Adrenal gland (tissue), 12 donors: Measurements from ENCODE around the gene ABCC3. TPM values are rescaled to one million over a fixed set of nuclear protein-coding genes. Genes with fewer than 3 reads are reported as not detected.

Source experiments
- DNase-seq, 7 donors: peaks; one replicate each; pipeline ENCODE4 v3.0.0-alpha.2; 2019 to 2020
- H3K27ac ChIP-seq, 5 donors: fragments of 200-600 bp; sonication (generic) in 4 of 5; 1 replicate in 3 of 5; 2 replicates in 2 of 5; pipeline versions ENCODE4 v1.5.1 to v1.8.0; 2016 to 2020; ENCODE audit warnings: mild to moderate bottlenecking in 1 of 5
- H3K27me3 ChIP-seq: fragments of 200-600 bp; 2 replicates; pipeline ENCODE4 v1.8.0; 2021
- H3K36me3 ChIP-seq, 2 donors: fragments of 200-600 bp; replicated peaks in 1 of 2; 1 replicate in 1 of 2; 2 replicates in 1 of 2; pipeline versions ENCODE4 v1.5.1 to v1.8.0; 2018 to 2022
- H3K4me1 ChIP-seq, 2 donors: fragments of 200-600 bp; replicated peaks in 1 of 2; 1 replicate in 1 of 2; 2 replicates in 1 of 2; pipeline versions ENCODE4 v1.5.1 to v1.8.0; 2018 to 2021
- H3K4me3 ChIP-seq, 4 donors: fragments of 200-600 bp; sonication (generic) in 3 of 4; one replicate each; pipeline ENCODE4 v1.5.1; 2016 to 2018
- H3K9me3 ChIP-seq, 3 donors: fragments of 200-600 bp; sonication (generic) in 1 of 3; replicated peaks in 1 of 3; 1 replicate in 2 of 3; 2 replicates in 1 of 3; pipeline versions ENCODE4 v1.5.1 to v1.8.0; 2016 to 2021
- POLR2A ChIP-seq, 2 donors: fragments of 450-650 bp; IDR thresholded peaks; one replicate each; pipeline ENCODE4 v1.6.1; 2017; ENCODE audit warnings: antibody characterized with exemption in 2 of 2, mild to moderate bottlenecking in 2 of 2, moderate library complexity in 1 of 2
- WGBS, 4 donors: extraction: QIAGEN DNeasy Blood & Tissue Kit in 2 of 4; methylation state at CpG; one replicate each; pipeline versions ENCODE4 v1.1.5 to v1.1.7; 2013 to 2017; 5-methylcytosine and 5-hydroxymethylcytosine counted together
- intact Hi-C, 2 donors: fragments of 100-400 bp; cut with DNase I; formaldehyde crosslinking; loops; one replicate each; pipeline versions ENCODE4 v1.14.1 to v1.15.0; 2022 to 2023
- polyA plus RNA-seq, 3 donors: library from polyadenylated mRNA; stranded (reverse); fragments of 200-250 nt in 2 of 3; fragments of 350-450 nt in 1 of 3; fragmentation: Illumina TruSeq in 1 of 3; extraction: RNeasy Lipid Tissue Mini Kit (QIAGEN cat#74804) in 1 of 3; gene quantifications; one replicate each; pipeline ENCODE4 v1.2.3, GENCODE V29; 2013 to 2014
- total RNA-seq, 9 donors: library from RNA; depleted of rRNA in 4 of 9; stranded (reverse); fragments of >200 nt in 4 of 9; fragments of 120-200 nt in 1 of 9; fragmentation: NEBNext Ultra II Directional in 1 of 9; extraction: Animal tissue kit (Norgen Biotek cat#: 25700) in 1 of 9; gene quantifications; one replicate each; pipeline versions ENCODE4 v1.1.0 to v1.2.4, GENCODE V29; 2013 to 2023
- TF ChIP-seq, protein P1 (sequence below), 6 experiments: fragments of 450-650 bp in 4 of 6; fragments of 200-600 bp in 2 of 6; sonication (generic) in 1 of 6; IDR thresholded peaks; 1 replicate in 5 of 6; 2 replicates in 1 of 6; pipeline versions ENCODE4 v1.5.1 to v1.8.0; 2016 to 2021; ENCODE audit warnings: antibody characterized with exemption in 6 of 6, mild to moderate bottlenecking in 2 of 6, moderate library complexity in 1 of 6
- donor health status: healthy with polysubstance abuse.
- donor health status: Bipolar disorder and iron deficiency.
- donor health status: DM: yes; HTN: yes; CAD: no.
- donor health status: DM: no; HTN: no; CAD: no.
- donor health status: DM: no; HTN: no; CAD: no.
- donor health status: DM: yes; HTN: yes; CAD: no.

ABCC3 gene
- total and polyA plus RNA-seq, 12 donors, result 7.2 to 448 (median 262) TPM

DNA sequence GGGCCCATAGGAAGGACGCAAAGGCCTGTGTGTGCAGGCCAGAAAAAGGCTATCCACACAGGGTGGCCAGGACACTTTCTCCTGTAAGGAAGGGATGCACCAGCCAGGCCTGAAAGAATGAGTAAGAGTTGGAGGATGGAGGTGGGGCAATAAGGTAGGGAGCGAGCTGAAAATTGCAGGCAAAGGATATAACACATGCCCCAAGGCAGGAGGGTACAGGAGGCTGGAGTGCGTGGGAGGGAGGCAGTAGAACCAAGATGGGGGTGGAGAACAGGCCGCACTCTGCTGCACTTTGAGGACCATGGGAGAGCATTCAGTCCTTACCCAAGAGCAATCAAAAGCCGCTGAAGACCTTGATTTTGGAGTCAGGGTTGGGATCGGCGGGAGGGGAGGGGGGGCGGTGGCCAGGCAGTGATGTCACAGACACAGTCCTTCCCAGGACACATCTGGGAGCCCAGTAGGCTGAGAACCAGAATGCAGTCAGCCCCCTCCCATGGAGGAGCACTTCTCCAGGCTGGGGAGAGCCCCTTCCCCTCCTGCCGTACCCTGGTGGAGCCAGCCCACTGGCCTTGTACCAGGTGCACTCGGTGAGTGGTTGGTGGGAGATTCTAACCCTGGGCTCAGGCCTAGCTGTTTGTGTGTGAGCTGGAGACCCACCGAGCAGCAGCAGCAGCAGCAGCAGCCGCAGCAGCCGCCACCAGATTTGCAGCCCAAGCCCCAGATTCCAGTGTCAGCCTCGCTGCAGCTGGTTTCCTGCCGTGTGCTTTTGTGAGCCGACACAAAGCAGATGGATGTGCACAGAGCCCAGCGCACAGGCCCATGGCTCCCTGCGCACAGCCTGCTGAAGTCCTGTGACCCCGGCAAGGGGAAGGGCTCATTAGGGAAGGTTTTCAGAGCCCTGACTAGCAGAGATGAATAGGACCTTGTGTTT, 55.5 kb downstream of the ABCC3 start:
- Histone ChIP-seq H3K4me3 (no peak overlapping the region), H3K9me3 (no peaks in the 10 kb centered on the region), H3K27ac (peak overlapping the region; percentile 69 to 91 (median 87)), H3K4me1 (peaks cover 39 to 72% of the 10 kb centered on the region in 2 donors), H3K36me3 (peaks cover 0 to 32% of the 10 kb centered on the region in 2 donors), H3K27me3 (no peaks in the 10 kb centered on the region)
- TF ChIP-seq, protein P1, sequence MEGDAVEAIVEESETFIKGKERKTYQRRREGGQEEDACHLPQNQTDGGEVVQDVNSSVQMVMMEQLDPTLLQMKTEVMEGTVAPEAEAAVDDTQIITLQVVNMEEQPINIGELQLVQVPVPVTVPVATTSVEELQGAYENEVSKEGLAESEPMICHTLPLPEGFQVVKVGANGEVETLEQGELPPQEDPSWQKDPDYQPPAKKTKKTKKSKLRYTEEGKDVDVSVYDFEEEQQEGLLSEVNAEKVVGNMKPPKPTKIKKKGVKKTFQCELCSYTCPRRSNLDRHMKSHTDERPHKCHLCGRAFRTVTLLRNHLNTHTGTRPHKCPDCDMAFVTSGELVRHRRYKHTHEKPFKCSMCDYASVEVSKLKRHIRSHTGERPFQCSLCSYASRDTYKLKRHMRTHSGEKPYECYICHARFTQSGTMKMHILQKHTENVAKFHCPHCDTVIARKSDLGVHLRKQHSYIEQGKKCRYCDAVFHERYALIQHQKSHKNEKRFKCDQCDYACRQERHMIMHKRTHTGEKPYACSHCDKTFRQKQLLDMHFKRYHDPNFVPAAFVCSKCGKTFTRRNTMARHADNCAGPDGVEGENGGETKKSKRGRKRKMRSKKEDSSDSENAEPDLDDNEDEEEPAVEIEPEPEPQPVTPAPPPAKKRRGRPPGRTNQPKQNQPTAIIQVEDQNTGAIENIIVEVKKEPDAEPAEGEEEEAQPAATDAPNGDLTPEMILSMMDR (IDR thresholded peaks at IDR 0.05), result no peak
- TF ChIP-seq POLR2A (IDR thresholded peaks at IDR 0.05), result peak in 1 of 2 donors; percentile 32
- peak in 6 of 7 donors; percentile 54 to 73 (median 66) for DNase-seq
- 44 to 54% (median 52%) methylated on average over 4 to 19 of the region's 19 CpGs for WGBS, 4 donors
- intact Hi-C loops, result loop anchor here in 1 of 2 donors (10.0 kb wide), 1 partner anchor 205 kb away; no protein-coding TSS in a partner anchor

DNA sequence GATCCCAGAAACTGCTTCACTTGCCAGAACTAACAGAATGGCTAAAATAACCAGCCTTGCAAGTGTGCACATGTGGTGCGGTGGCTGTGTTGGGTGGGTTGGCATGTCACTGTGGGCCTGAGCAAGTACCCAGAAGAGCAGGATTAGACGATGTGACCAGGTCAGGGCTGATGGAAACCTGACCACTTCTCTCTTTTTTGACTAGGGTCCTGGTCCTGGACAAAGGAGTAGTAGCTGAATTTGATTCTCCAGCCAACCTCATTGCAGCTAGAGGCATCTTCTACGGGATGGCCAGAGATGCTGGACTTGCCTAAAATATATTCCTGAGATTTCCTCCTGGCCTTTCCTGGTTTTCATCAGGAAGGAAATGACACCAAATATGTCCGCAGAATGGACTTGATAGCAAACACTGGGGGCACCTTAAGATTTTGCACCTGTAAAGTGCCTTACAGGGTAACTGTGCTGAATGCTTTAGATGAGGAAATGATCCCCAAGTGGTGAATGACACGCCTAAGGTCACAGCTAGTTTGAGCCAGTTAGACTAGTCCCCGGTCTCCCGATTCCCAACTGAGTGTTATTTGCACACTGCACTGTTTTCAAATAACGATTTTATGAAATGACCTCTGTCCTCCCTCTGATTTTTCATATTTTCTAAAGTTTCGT, 56.3 kb downstream of the ABCC3 start:
- no peaks in the 10 kb centered on the region for H3K27me3 ChIP-seq
- WGBS, 4 donors, result 66 to 72% (median 69%) methylated on average over 8 to 9 of the region's 9 CpGs
- H3K4me3 ChIP-seq, result no peak overlapping the region
- DNase-seq, result no peak
- intact Hi-C loops, result loop anchor here in 1 of 2 donors (10.0 kb wide), 1 partner anchor 206 kb away; no protein-coding TSS in a partner anchor
- H3K36me3 ChIP-seq, result peaks cover 0 to 40% of the 10 kb centered on the region in 2 donors
- H3K4me1 ChIP-seq, result peaks cover 36 to 76% of the 10 kb centered on the region in 2 donors
- H3K9me3 ChIP-seq, result no peaks in the 10 kb centered on the region
- TF ChIP-seq, protein P1 (IDR thresholded peaks at IDR 0.05), result no peak
- no peak for TF ChIP-seq POLR2A (IDR thresholded peaks at IDR 0.05)
- peak overlapping the region in 4 of 5 donors; percentile 69 to 91 (median 85) for H3K27ac ChIP-seq

DNA sequence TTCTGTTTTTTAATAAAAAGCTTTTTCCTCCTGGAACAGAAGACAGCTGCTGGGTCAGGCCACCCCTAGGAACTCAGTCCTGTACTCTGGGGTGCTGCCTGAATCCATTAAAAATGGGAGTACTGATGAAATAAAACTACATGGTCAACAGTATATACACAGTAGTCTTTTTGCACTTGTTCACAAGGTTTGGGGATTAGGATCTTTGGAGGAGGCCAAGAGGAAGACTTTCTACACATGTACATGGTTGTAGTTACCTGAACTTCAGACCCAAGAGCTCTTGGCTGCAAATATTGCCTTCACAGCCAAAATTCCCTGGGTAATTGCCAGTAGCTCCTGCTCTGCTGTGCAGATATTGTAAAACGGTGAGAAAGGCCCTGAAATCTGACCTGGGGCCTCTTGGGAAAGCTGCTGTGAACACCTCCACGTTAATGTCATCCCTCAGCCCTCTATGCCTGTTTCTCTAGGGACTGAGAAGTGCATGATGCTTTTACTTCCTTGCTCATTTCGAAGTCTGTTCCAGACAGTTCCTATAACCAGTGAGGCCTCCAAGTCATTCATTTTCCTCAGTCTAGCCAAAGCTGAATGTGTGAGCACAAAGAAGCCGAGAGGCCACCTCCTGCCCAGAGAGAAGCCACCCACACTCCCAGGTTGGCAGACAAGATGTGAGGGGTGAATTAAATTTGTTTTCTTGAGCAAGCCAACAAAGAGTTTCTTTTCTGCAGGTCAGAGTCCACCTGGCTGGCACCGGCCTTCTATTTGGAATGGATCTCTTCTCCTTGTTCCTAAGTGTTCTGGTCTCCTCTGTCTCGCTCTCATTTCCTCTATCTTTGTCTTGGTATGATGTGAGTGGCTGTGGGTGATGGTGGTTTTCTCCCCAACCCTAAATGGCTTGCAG, 57.1 kb downstream of the ABCC3 start:
- H3K4me3 ChIP-seq, result no peak overlapping the region
- intact Hi-C loops, result loop anchor here in 1 of 2 donors (10.0 kb wide), 1 partner anchor 207 kb away; no protein-coding TSS in a partner anchor
- H3K9me3 ChIP-seq, result no peaks in the 10 kb centered on the region
- peaks cover 0 to 48% of the 10 kb centered on the region in 2 donors for H3K36me3 ChIP-seq
- H3K27me3 ChIP-seq, result no peaks in the 10 kb centered on the region
- TF ChIP-seq POLR2A (IDR thresholded peaks at IDR 0.05), result no peak
- TF ChIP-seq, protein P1 (IDR thresholded peaks at IDR 0.05), result no peak
- no peak for DNase-seq
- 71 to 77% (median 75%) methylated on average over 6 of the region's 6 CpGs for WGBS, 4 donors
- peak overlapping the region in 3 of 5 donors; percentile 24 to 83 (median 27) for H3K27ac ChIP-seq
- H3K4me1 ChIP-seq, result peaks cover 30 to 75% of the 10 kb centered on the region in 2 donors
